SJSA1 (cell line): Measurements from ENCODE around the gene DNMT3B. TPM values are rescaled to one million over a fixed set of nuclear protein-coding genes. Genes with fewer than 3 reads are reported as not detected.
"Not testable (repeated sequence)": the region's sequence is repeated elsewhere in the genome, so short reads cannot be mapped to it uniquely, and the experiment has no call there.

ENCODE experiments used
- DNase-seq, 2 experiments: peaks; one replicate each; pipeline ENCODE4 v3.0.0-alpha.2; 2015 to 2020; ENCODE audit warnings: low spot score in 2 of 2, low read depth in 1 of 2
- H3K27ac ChIP-seq: fragments of 250-450 bp; sonication (Bioruptor Pico); 2 replicates; pipeline ENCODE4 v1.5.1; 2020; ENCODE audit warnings: mild to moderate bottlenecking, moderate library complexity
- H3K27me3 ChIP-seq: fragments of 250-450 bp; sonication (Bioruptor Pico); replicated peaks from 2 replicates; pipeline ENCODE4 v1.5.1; 2020; ENCODE audit warnings: mild to moderate bottlenecking, moderate library complexity
- H3K36me3 ChIP-seq: fragments of 250-450 bp; sonication (Bioruptor Pico); 2 replicates; pipeline ENCODE4 v1.5.1; 2020; ENCODE audit warnings: mild to moderate bottlenecking
- H3K4me1 ChIP-seq: fragments of 250-450 bp; sonication (Bioruptor Pico); replicated peaks from 2 replicates; pipeline ENCODE4 v1.6.1; 2021; ENCODE audit warnings: mild to moderate bottlenecking
- H3K4me3 ChIP-seq: fragments of 250-450 bp; sonication (Bioruptor Pico); 2 replicates; pipeline ENCODE4 v1.5.1; 2020; ENCODE audit warnings: mild to moderate bottlenecking
- H3K9me3 ChIP-seq: fragments of 250-450 bp; sonication (Bioruptor Pico); replicated peaks from 2 replicates; pipeline ENCODE4 v1.5.1; 2020; ENCODE audit warnings: mild to moderate bottlenecking
- total RNA-seq: library from RNA; depleted of rRNA; stranded (reverse); fragments of >200 nt; shearing (Covaris generic); gene quantifications from 2 replicates; pipeline ENCODE4 v1.2.3, GENCODE V29; 2014

Gene DNMT3B
- total RNA-seq, 1 experiment from 2014 or later, result 5.6 TPM

DNA sequence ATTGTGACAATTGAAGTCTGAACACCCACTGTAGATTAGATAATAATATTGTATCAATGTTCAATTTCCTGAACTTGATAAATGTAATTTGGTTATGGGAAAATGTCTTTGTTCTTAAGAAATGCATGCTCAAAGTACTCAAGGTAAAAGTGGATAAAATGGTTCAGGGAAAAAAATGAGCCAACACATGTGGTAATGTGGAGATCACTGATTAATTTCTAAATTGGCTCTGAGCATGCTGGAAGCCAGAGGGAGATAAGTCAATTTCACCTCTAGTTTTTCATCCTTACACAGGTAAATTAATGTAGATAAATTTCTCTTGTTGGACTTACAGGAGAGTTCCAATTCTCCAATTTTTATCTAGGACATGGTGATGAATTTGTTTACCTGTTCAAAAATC lies 10.9 kb upstream of the DNMT3B start:
- no peak overlapping the region for H3K27ac ChIP-seq
- H3K4me1 ChIP-seq, result peaks cover 31% of the 10 kb centered on the region
- no peak for DNase-seq
- no peaks in the 10 kb centered on the region for H3K27me3 ChIP-seq
- H3K4me3 ChIP-seq, result no peak overlapping the region
- no peaks in the 10 kb centered on the region for H3K9me3 ChIP-seq
- H3K36me3 ChIP-seq, result no peaks in the 10 kb centered on the region

- Histone ChIP-seq H3K4me1 (peaks cover 26% of the 10 kb centered on the region), H3K27me3 (no peaks in the 10 kb centered on the region), H3K27ac (no peak overlapping the region), H3K4me3 (no peak overlapping the region), H3K9me3 (no peaks in the 10 kb centered on the region), H3K36me3 (no peaks in the 10 kb centered on the region)
- no peak for DNase-seq
Observed at GRCh38 chr20:32751702-32752457, 10.3 kb upstream of the DNMT3B start.

DNA sequence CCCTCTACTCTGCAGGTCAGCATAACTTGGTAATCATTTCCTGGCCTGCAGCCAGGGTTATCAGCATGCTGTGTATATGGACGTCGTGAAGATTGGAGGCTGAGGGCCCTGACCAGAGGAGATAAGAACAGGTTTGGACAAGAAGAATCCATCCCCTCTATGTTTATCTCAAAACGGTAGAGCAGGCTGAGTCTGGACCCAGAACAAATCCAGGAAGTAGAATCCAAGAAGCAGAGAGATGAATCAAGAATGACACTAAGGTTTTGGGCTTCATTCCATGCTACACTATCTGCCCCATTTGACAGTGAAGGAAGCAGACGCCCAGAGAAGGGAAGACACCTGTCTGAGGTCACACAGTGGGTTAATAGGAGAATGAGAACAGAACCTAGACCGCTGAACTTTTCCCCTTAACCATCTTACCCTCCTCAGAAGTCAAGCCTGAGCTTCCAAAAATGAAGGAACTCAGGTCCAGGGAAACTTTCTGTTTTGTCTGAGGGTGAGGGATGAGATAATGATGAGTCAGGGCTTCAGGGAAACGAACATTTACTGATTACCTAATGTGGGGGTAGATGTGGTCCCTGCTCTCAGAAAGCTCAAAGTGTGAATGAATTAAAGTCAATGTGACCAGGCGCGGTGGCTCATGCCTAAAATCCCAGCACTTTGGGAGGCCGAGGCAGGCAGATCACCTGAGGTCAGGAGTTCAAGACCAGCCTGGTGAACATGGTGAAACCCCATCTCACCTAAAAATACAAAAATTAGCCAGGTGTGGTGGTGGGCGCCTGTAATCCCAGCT lies 9.5 kb upstream of the DNMT3B start:
- Histone ChIP-seq H3K9me3 (no peaks in the 10 kb centered on the region), H3K27ac (0 out of 2 replicates have a peak overlapping the region, but pooled peaks have one; percentile 1), H3K36me3 (no peaks in the 10 kb centered on the region), H3K27me3 (no peaks in the 10 kb centered on the region), H3K4me3 (no peak overlapping the region), H3K4me1 (peaks cover 25% of the 10 kb centered on the region)
- DNase-seq, result peak in 1 of 2 experiments; percentile 30

DNA sequence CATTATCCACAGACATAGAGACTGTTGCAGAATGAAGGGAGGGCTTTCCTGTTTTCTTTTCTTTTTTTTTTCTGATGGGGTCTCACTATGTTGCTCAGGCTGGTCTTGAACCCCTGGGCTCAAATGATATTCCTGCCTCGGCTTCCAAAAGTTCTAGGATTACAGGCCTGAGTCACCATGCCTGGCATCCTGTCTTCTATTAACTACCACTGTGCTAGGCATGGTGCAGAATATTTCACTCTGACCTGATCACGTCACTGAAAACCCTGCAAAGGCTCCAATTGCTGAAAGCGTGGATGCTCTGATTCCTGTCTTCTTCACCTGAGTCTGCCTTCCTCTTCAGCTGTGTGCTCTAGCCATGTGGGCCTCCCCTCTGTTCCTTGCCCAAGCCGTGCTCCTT lies 8.5 kb upstream of the DNMT3B start:
- Histone ChIP-seq H3K9me3 (no peaks in the 10 kb centered on the region), H3K27me3 (no peaks in the 10 kb centered on the region), H3K36me3 (no peaks in the 10 kb centered on the region), H3K4me1 (peaks cover 26% of the 10 kb centered on the region), H3K4me3 (no peak overlapping the region), H3K27ac (no peak overlapping the region)
- no peak for DNase-seq

DNA sequence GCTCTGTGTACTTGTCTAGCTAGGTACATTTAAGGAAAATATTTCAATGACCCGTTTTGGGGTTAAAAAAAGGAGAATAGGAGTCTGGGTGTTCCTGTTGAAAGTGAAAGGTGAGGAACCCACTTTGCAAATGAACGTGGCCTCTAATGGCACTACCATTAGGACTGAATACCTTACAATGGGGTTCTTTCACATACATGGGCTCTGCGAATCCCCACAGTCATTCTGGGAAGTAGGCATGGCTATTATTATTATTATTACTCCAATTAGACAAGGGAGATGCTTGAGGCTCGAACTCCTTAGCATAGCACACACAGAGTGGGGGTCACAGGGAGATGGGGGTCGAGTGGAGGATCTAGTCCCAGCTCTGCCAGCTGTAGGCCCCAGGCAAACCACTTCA lies 6.0 kb upstream of the DNMT3B start:
- H3K4me1 ChIP-seq, result peaks cover 24% of the 10 kb centered on the region
- no peak overlapping the region for H3K27ac ChIP-seq
- no peaks in the 10 kb centered on the region for H3K36me3 ChIP-seq
- no peaks in the 10 kb centered on the region for H3K27me3 ChIP-seq
- no peaks in the 10 kb centered on the region for H3K9me3 ChIP-seq
- no peak for DNase-seq
- H3K4me3 ChIP-seq, result no peak overlapping the region

DNA sequence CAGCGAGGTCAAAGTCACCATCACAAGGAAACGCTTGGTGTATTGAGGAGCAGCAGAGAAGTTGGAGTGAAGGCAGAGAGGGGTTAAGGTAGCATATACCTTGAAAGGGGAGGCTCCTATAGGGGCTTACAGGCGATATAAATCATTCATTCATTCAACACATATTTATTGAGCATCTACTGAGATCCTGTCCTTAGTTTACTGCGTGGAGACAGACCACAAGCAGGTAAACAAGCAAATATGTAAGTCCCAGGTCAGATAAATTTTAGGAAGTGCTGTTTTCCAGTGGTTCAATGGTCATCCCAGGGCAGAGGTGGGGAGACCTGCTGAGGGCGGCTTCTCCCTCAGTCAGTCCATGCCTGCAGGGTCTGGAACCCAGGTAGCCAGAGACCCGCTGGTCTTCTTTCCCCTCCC lies 761 bp upstream of the DNMT3B start:
- peak overlapping the region; percentile 93 for H3K4me3 ChIP-seq

DNA sequence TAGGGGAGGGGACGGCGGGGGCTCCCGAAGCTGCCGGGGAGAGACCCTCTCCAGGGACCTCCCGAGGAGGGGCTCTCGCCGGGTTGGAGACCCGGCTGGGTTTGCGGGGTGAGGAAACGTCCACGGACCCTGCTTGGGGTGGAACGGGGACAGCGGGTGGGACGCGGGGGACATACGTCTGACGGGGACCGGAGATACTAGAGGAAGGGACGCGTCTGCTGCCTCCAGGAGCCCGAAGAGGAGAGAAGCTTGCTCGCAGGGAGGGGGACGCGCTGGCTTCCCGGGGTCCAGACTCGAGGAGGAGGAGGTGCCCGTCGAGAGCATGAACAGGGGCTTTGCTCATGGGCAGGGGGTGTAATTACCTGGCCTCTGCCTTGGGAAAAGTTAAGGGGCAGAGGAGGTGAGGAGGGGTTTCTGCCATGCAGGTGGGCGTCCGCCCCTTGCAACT lies 593 bp downstream of the DNMT3B start:
- peak overlapping the region; percentile 93 for H3K4me3 ChIP-seq
- peaks cover 32% of the 10 kb centered on the region for H3K4me1 ChIP-seq
- 0 out of 2 replicates have a peak, but pooled peaks cover 2% of the 10 kb centered on the region for H3K9me3 ChIP-seq
- DNase-seq, result peak in 1 of 2 experiments; percentile 21
- H3K36me3 ChIP-seq, result peaks cover 7% of the 10 kb centered on the region
- no peaks in the 10 kb centered on the region for H3K27me3 ChIP-seq
- H3K27ac ChIP-seq, result peak overlapping the region; percentile 48; the same call in 1 of the 2 replicates

More for the DNA sequence above, 761 bp upstream of the DNMT3B start:
- Histone ChIP-seq H3K4me1 (peaks cover 32% of the 10 kb centered on the region), H3K36me3 (peaks cover 7% of the 10 kb centered on the region), H3K27me3 (no peaks in the 10 kb centered on the region), H3K9me3 (0 out of 2 replicates have a peak, but pooled peaks cover 2% of the 10 kb centered on the region), H3K27ac (peak overlapping the region; percentile 48)
- no peak for DNase-seq

DNA sequence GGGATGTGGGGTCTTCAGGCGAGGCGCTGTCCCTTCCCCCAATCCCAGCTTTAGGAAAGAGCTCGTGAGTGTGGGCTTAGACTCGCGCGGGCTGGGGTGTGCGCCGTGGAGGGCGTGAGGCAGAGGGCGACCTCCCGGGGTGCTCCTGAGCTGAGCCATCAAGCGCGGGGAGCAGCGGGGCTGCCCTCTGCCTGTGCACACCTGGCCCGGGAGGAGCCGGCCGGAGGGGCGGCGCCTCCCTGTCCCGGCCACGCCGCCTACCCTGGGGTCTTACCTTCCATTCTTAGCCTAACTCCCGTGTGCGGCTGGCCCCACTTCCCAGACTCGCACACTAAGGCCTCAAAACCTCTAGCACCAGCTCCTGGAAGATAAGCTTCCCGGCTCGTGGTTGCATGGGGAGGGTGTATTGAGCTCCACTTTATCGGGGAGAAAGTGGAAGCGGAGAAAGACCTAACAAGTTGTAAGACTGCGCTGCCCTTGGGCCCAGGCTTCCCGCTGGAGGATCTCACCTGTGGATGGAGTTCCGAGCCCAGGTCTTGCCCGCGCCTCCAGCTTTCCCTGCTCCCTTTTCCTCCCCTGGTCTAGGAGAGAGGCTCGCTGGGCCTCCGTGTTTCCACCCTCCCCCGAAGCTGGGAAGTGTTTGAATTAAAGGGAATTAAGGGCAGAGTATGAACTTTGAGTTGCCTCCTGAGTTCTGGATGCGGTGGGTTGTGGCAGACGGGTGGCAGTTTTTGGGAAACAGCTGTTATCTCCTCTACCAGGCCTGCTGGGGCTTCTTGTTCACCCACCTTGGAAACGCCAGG lies 1.2 kb downstream of the DNMT3B start:
- Histone ChIP-seq H3K27me3 (no peaks in the 10 kb centered on the region), H3K4me1 (peaks cover 32% of the 10 kb centered on the region), H3K9me3 (0 out of 2 replicates have a peak, but pooled peaks cover 2% of the 10 kb centered on the region), H3K27ac (no peak overlapping the region), H3K4me3 (peak overlapping the region; percentile 93), H3K36me3 (peaks cover 7% of the 10 kb centered on the region)
- DNase-seq, result no peak

DNA sequence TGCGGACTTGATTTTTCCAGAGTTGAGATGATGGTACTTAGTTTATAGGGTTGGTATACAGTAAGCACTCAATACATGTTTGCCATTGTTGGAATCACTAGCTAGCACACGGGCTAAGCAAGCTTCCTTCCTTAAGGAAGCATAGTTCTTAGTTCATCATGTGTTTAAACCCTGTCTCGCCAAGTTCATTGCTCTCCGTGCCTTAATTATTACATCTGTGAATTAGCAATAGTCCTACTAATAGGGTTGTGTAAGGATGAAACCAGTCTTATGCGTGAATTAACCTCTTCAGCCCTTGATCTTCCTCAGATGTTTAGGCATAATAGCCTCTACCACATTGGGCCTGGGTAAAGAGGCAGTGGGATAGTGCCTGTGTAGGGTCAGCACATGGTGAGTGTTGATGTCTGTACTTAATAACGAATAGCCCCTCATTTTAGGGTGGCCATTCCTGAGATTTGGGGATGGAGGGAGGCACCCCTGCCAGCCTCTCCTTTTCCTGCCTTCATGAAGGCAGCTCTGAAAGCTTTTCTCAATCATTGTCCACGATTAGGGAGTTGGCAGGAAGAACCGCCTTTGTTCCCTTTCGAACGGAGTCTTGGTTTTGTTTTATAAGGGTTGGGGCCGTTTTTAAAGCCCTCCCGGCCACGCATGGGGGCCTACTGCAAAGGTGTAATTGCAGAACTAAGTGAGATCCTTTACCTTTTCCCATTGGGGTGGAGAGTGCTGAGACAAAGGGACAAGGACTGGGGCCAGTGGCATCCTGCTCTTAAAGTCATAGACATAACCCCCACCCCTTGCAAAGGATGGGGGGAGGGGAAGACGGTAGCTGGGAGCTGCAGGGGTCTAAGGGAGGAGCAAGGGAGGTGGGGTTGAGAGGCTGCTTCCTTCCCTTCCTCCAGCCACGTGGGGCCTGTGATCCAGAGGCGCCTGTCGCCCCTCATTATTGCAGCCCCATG lies 2.1 kb downstream of the DNMT3B start:
- peaks cover 25% of the 10 kb centered on the region for H3K4me1 ChIP-seq
- H3K27me3 ChIP-seq, result no peaks in the 10 kb centered on the region
- H3K27ac ChIP-seq, result no peak overlapping the region
- peaks cover 7% of the 10 kb centered on the region for H3K36me3 ChIP-seq
- H3K4me3 ChIP-seq, result no peak overlapping the region
- H3K9me3 ChIP-seq, result 0 out of 2 replicates have a peak, but pooled peaks cover 2% of the 10 kb centered on the region
- no peak for DNase-seq

GRCh38 chr20:32765230-32765875 lies 3.2 kb downstream of the DNMT3B start:
- not testable (repeated sequence) for DNase-seq, H3K4me3 ChIP-seq, H3K9me3 ChIP-seq, H3K36me3 ChIP-seq, H3K27ac ChIP-seq, H3K27me3 ChIP-seq
- peaks cover 22% of the 10 kb centered on the region for H3K4me1 ChIP-seq

DNA sequence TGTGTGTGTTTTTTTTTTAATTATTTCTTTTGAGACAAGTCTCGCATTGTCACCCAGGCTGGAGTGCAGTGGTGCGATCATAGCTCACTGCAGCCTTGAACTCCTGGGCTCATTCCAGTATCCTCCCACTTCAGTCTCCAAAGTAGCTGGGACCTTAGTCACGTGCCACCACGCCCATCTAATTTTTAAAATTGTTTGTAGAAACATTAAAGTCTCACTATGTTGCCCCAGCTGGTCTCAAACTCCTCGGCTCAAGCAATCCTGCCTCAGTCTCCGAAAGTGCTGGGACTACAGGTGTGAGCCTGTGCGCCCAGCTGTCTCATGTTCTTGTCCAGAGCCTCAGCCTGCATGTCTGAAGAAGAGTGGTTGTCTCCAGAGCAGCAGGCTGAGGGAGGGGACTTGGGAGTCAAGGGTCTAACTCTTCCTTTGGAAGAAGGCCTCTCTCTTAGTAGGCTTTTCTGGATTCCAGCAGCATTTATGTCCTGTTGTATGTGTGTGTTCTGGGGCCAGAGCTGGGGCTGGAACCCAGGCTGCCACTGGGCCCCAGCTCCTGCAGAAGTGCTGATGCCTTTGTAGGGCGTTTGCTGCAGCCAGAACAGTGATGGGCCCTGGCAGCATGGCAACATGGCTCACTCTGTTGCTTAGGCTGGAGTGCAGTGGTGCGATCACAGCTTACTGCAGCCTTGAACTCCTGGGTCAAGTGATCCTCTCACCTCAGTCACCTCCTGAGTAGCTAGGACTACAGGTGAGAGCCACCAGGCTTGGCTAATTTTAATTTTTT lies 5.4 kb downstream of the DNMT3B start:
- H3K27me3 ChIP-seq, result no peaks in the 10 kb centered on the region
- no peak overlapping the region for H3K4me3 ChIP-seq
- H3K27ac ChIP-seq, result no peak overlapping the region
- H3K4me1 ChIP-seq, result peaks cover 11% of the 10 kb centered on the region
- peaks cover 3% of the 10 kb centered on the region for H3K36me3 ChIP-seq
- 0 out of 2 replicates have a peak, but pooled peaks cover 2% of the 10 kb centered on the region for H3K9me3 ChIP-seq
- DNase-seq, result no peak

DNA sequence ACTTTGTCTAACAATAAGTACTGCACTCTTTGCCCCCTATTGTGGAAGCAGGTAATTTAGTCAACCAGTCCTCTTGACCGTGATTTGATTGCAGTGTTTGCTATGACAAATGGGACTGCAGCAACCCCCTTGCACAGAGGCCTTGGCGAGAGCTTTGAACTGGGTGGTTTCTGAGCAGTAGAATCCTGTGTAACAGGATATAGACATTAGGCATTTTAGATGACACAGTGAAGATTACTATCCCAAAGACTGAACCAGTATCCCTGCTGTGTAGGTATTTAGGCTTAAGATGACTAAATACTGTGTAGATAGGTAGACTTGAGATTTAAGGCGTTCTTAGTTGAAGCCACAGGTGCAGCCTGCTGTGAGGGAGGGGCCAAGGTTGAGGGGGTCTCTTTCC lies 9.9 kb downstream of the DNMT3B start:
- Histone ChIP-seq H3K27ac (no peak overlapping the region), H3K9me3 (no peaks in the 10 kb centered on the region), H3K27me3 (no peaks in the 10 kb centered on the region), H3K36me3 (no peaks in the 10 kb centered on the region), H3K4me3 (no peak overlapping the region), H3K4me1 (no peaks in the 10 kb centered on the region)
- DNase-seq, result no peak
